Activated B cell treated with CpG ODN at 0.5 μM for 24 hours (primary cell): ENCODE measurements around the gene SLC2A2. TPM values are rescaled to one million over a fixed set of nuclear protein-coding genes. Genes with fewer than 3 reads are reported as not detected.
"Not testable (repeated sequence)": the region's sequence is repeated elsewhere in the genome, so short reads cannot be mapped to it uniquely, and the experiment has no call there.

ENCODE experiments used
- ATAC-seq: fragments of 200-7000 bp; cut with Tn5 transposase; one replicate; pipeline ENCODE4 v1.10.0; 2021; ENCODE audit warnings: low read depth, mild to moderate bottlenecking, moderate library complexity
- CTCF ChIA-PET: fragments of 350-600 bp; sonication (Branson Sonifier 250); formaldehyde crosslinking; loops from one replicate; lab custom pipeline; 2021; ENCODE audit warnings: antibody characterized with exemption; lab: Charles Lee
- POLR2A ChIA-PET: fragments of 350-600 bp; sonication (Branson Sonifier 250); formaldehyde crosslinking; loops from one replicate; lab custom pipeline; 2021; ENCODE audit warnings: antibody characterized with exemption; lab: Charles Lee
- DNase-seq: peaks from one replicate; pipeline ENCODE4 v3.0.0; 2022
- H3K27ac Mint-ChIP-seq: one replicate; pipeline ENCODE4 v1.8.0; 2020; ENCODE audit warnings: mixed read lengths
- H3K27me3 Mint-ChIP-seq: one replicate; pipeline ENCODE4 v1.8.0; 2021; ENCODE audit warnings: mixed read lengths
- H3K36me3 Mint-ChIP-seq: one replicate; pipeline ENCODE4 v1.8.0; 2021; ENCODE audit warnings: low read depth, mixed read lengths
- H3K4me1 Mint-ChIP-seq: one replicate; pipeline ENCODE4 v1.8.0; 2021; ENCODE audit warnings: mixed read lengths
- H3K4me3 Mint-ChIP-seq: one replicate; pipeline ENCODE4 v1.8.0; 2020; ENCODE audit warnings: mild to moderate bottlenecking, mixed read lengths
- H3K9me3 Mint-ChIP-seq: one replicate; pipeline ENCODE4 v1.8.0; 2020; ENCODE audit warnings: mixed read lengths
- CTCF ChIP-seq: fragments of 200-600 bp; IDR thresholded peaks from one replicate; pipeline ENCODE4 v1.8.0; 2022; ENCODE audit warnings: antibody characterized with exemption, mild to moderate bottlenecking
- intact Hi-C: fragments of 100-400 bp; cut with micrococcal nuclease; formaldehyde crosslinking; loops from one replicate; pipeline ENCODE4 v1.15.1; 2024
- total RNA-seq: library from RNA; stranded (reverse); gene quantifications from 2 replicates; pipeline ENCODE4 v1.2.3, GENCODE V29; 2022

Gene SLC2A2
- total RNA-seq, 1 donor from 2014 or later = not detected

- H3K9me3 Mint-ChIP-seq = no peaks in the 10 kb centered on the region
- no peak for ATAC-seq
- intact Hi-C loops = no loop called here
- TF ChIP-seq CTCF = no peak
- CTCF ChIA-PET = no interaction called here
- no peak for DNase-seq
- no peaks in the 10 kb centered on the region for H3K36me3 Mint-ChIP-seq
- peaks cover 6% of the 10 kb centered on the region for H3K27me3 Mint-ChIP-seq
- POLR2A ChIA-PET = no interaction called here
- no peak overlapping the region for H3K4me3 Mint-ChIP-seq
- H3K27ac Mint-ChIP-seq = no peak overlapping the region
- no peaks in the 10 kb centered on the region for H3K4me1 Mint-ChIP-seq
These were observed 48.4 kb downstream of the SLC2A2 start for GRCh38 chr3:170977949-170978745.

- no peak for ATAC-seq
- Mint-ChIP-seq H3K27ac (no peak overlapping the region), H3K4me3 (no peak overlapping the region), H3K27me3 (peaks cover 11% of the 10 kb centered on the region), H3K9me3 (no peaks in the 10 kb centered on the region), H3K4me1 (no peaks in the 10 kb centered on the region), H3K36me3 (no peaks in the 10 kb centered on the region)
- CTCF ChIA-PET = no interaction called here
- no peak for TF ChIP-seq CTCF
- POLR2A ChIA-PET = no interaction called here
- no peak for DNase-seq
- intact Hi-C loops = no loop called here
These were observed 50.4 kb downstream of the SLC2A2 start for GRCh38 chr3:170976190-170976519.

- H3K27ac Mint-ChIP-seq = no peak overlapping the region
- ATAC-seq = no peak
- no peaks in the 10 kb centered on the region for H3K9me3 Mint-ChIP-seq
- no peak for TF ChIP-seq CTCF
- no peak for DNase-seq
- no peaks in the 10 kb centered on the region for H3K36me3 Mint-ChIP-seq
- POLR2A ChIA-PET = no interaction called here
- H3K4me1 Mint-ChIP-seq = no peaks in the 10 kb centered on the region
- intact Hi-C loops = no loop called here
- H3K27me3 Mint-ChIP-seq = peaks cover 11% of the 10 kb centered on the region
- H3K4me3 Mint-ChIP-seq = no peak overlapping the region
- CTCF ChIA-PET = no interaction called here
These were observed 51.0 kb downstream of the SLC2A2 start for GRCh38 chr3:170975283-170976189.

GRCh38 chr3:170974872-170975271, 51.6 kb downstream of the SLC2A2 start:
- Mint-ChIP-seq H3K9me3 (peaks cover 5% of the 10 kb centered on the region), H3K4me1 (no peaks in the 10 kb centered on the region), H3K27me3 (peaks cover 10% of the 10 kb centered on the region), H3K27ac (no peak overlapping the region), H3K4me3 (no peak overlapping the region), H3K36me3 (no peaks in the 10 kb centered on the region)
- POLR2A ChIA-PET = no interaction called here
- intact Hi-C loops = no loop called here
- CTCF ChIA-PET = no interaction called here
- no peak for DNase-seq
- no peak for ATAC-seq
- TF ChIP-seq CTCF = no peak

GRCh38 chr3:170972917-170973316, 53.6 kb downstream of the SLC2A2 start:
- H3K9me3 Mint-ChIP-seq, intact Hi-C loops, ATAC-seq, CTCF ChIA-PET, H3K4me1 Mint-ChIP-seq, POLR2A ChIA-PET, H3K36me3 Mint-ChIP-seq, H3K4me3 Mint-ChIP-seq, DNase-seq, H3K27ac Mint-ChIP-seq: not testable (repeated sequence)
- H3K27me3 Mint-ChIP-seq = peaks cover 10% of the 10 kb centered on the region
